Duodenal mucosa (tissue), 2 donors: ENCODE results near the gene SESN1.

Source experiments
- H3K27ac ChIP-seq: one replicate; pipeline ENCODE4 v1.7.0; 2013; ENCODE audit warnings: low read depth, low read length
- H3K27me3 ChIP-seq, 2 donors: one replicate each; pipeline ENCODE4 v1.7.0; 2013; ENCODE audit warnings: low read length in 2 of 2, control low read depth in 1 of 2; ENCODE audit not compliant: insufficient read depth in 2 of 2, control insufficient read depth in 1 of 2
- H3K36me3 ChIP-seq, 2 donors: one replicate each; pipeline ENCODE4 v1.7.0; 2013; ENCODE audit warnings: low read length in 2 of 2, control low read depth in 1 of 2; ENCODE audit not compliant: insufficient read depth in 2 of 2, control insufficient read depth in 1 of 2
- H3K4me1 ChIP-seq, 2 donors: one replicate each; pipeline ENCODE4 v1.7.0; 2013; ENCODE audit warnings: low read length in 2 of 2, control low read depth in 1 of 2; ENCODE audit not compliant: insufficient read depth in 2 of 2, control insufficient read depth in 1 of 2
- H3K4me3 ChIP-seq, 2 donors: one replicate each; pipeline ENCODE4 v1.7.0; 2013; ENCODE audit warnings: low read length in 2 of 2, low read depth in 1 of 2
- H3K9ac ChIP-seq, 2 donors: one replicate each; pipeline ENCODE4 v1.7.0; 2013; ENCODE audit warnings: low read length in 2 of 2, low read depth in 1 of 2
- H3K9me3 ChIP-seq, 2 donors: one replicate each; pipeline ENCODE4 v1.7.0; 2013; ENCODE audit warnings: low read length in 2 of 2, control low read depth in 1 of 2; ENCODE audit not compliant: control insufficient read depth in 1 of 2

Gene SESN1

DNA sequence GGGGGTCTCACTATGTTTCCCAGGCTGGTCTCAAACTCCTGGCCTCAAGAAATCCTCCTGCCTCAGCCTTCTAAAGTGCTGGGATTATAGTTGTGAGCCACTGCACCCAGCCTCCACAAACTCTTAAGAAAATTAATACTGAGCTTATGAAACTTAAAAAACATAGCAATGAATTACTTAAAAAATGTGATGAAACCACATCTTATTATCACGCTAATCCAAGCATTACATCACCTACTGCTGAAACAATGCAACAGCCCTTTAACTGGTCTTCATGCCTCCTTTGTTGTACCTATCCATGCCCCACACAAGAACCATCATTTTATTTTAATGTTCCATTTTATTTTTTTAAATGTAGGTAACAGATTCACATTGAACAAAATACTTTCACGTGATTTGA lies 24.9 kb downstream of the SESN1 start:
- no peak overlapping the region for H3K27ac ChIP-seq
- no peaks in the 10 kb centered on the region for H3K27me3 ChIP-seq
- H3K9ac ChIP-seq = no peak overlapping the region
- no peaks in the 10 kb centered on the region for H3K36me3 ChIP-seq
- peaks cover 20 to 27% of the 10 kb centered on the region in 2 donors for H3K4me1 ChIP-seq
- no peaks in the 10 kb centered on the region for H3K9me3 ChIP-seq
- H3K4me3 ChIP-seq = no peak overlapping the region

DNA sequence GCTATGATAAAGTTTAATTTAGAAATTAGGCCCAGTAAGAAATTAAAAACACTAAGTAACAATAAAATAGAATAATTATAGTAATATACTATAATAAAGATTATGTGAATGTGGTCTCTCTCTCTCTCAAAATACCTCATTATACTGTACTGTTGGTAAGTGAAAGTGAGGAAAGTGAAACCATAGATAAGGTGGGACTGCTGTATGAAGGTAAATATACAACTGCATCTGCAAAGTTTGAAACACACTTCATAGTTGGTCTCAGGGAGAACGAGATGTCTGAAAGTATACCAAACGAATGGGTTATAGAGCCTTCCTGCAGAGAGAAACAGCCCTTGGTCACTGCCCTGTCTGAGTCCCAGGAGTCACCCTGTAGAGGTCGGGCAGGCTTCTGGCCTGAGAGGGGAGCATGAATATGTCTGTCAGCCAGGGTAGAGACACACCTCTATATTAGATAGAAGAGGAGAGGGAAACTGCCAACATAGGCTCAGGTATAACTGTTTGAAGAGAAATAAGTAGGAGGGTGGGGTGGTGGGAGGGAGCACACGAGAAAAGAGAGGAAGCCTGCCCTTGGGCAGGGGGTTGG lies 31.8 kb downstream of the SESN1 start:
- Histone ChIP-seq H3K9ac (no peak overlapping the region), H3K9me3 (no peaks in the 10 kb centered on the region), H3K27ac (no peak overlapping the region), H3K4me3 (no peak overlapping the region), H3K27me3 (no peaks in the 10 kb centered on the region), H3K36me3 (no peaks in the 10 kb centered on the region), H3K4me1 (peaks cover 12 to 18% of the 10 kb centered on the region in 2 donors)

DNA sequence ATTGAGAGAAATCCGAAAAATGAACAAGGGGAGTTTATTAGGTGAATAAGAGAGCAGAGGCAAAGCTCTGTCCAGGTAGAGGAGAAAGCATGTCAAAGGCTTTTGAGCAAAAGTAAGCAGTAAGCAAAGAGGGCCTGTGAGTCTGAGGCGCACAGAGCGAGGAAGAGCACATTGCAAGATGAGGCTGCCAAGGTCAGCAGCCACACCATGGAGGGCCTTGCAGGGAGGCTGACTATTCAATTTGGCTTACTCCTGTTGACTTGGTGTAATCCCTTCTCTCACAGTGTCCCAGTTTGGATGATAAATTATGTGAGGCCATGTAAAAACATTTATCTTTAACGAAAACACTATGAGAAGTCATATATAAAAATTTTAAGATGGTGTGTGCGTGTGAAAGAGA lies 32.4 kb downstream of the SESN1 start:
- H3K36me3 ChIP-seq = no peaks in the 10 kb centered on the region
- H3K4me3 ChIP-seq = no peak overlapping the region
- H3K9ac ChIP-seq = no peak overlapping the region
- H3K9me3 ChIP-seq = no peaks in the 10 kb centered on the region
- no peaks in the 10 kb centered on the region for H3K27me3 ChIP-seq
- peaks cover 12 to 18% of the 10 kb centered on the region in 2 donors for H3K4me1 ChIP-seq
- H3K27ac ChIP-seq = no peak overlapping the region

DNA sequence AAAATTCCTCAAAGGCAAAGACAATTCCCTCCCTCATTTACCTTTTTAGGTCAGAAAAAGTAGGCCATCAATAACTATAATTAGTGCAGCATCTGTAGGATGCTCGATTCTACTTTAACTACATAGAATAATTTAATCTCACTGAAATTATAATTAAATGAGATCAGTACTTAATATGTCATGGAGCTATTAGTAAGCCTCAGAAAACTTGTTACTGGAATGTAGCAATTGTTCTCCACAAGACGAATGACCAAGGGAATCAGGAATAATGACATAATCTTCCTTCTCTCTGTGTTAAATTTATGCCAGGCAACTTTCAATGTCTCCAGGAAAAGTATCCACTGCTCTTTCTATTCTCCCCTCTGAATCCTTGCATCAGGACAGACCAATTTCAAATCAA lies 34.1 kb downstream of the SESN1 start:
- Histone ChIP-seq H3K36me3 (no peaks in the 10 kb centered on the region), H3K9me3 (no peaks in the 10 kb centered on the region), H3K4me1 (peaks cover 12 to 18% of the 10 kb centered on the region in 2 donors), H3K9ac (no peak overlapping the region), H3K27me3 (no peaks in the 10 kb centered on the region), H3K4me3 (no peak overlapping the region), H3K27ac (no peak overlapping the region)

DNA sequence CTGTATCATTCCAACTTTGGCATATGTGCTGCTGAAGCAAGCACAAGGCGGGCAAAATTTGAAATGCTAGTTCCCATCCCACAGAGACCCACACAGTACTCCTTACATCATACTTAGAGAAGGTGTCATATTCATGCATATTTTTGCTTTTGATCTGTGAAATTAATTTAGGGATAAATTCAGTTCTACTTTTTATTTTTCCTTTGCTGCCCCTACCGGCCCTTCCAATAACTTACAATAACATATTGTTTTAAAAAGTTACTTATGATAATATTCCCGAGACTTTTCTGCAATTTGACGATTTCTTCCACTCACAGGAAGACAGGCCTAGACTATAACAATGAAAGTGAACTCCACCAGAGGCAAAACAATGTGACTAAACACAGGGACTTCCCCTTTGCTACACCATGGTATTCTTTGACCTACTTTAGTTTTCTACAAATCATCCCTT lies 35.0 kb downstream of the SESN1 start:
- no peaks in the 10 kb centered on the region for H3K27me3 ChIP-seq
- no peak overlapping the region for H3K27ac ChIP-seq
- no peaks in the 10 kb centered on the region for H3K9me3 ChIP-seq
- no peak overlapping the region for H3K4me3 ChIP-seq
- no peak overlapping the region for H3K9ac ChIP-seq
- H3K36me3 ChIP-seq = no peaks in the 10 kb centered on the region
- H3K4me1 ChIP-seq = peaks cover 12 to 18% of the 10 kb centered on the region in 2 donors

DNA sequence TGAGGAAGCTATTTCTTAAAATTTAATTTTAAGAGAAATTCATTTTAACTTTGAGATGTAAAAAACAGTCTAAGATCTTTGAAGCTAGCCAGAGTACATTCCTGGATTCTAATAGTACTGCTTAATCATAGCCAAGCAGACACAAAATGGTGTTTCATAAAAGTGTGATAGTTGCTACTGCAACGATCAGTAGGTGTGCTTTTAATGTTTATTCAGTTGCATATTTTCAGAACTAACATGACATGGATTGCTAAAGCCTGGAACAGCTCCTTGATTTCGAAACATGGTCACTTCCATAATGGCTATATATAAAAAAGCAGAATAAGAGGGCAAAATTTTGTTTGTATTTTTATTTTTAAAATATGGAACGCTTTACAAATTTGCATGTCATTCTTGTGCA lies 35.5 kb downstream of the SESN1 start:
- Histone ChIP-seq H3K9ac (no peak overlapping the region), H3K27ac (no peak overlapping the region)

DNA sequence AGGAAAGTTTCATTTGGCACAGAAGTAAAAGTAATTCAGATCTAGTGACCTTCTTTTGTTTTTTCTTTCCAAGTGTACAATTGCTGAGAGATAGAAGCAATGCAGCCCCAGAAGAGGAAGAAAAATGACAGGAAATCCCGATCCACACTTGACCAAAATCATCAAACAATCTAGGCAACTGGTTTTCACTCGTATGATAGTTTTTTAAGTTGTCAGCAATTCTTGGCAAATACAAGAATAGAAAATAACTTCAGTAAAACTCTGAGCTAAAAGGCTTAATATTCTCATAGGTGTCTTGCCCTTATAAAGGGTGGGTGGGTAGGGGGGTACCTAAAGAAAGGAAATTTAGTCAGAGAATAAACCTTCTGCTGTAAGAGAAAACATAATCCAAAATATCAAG lies 36.0 kb downstream of the SESN1 start:
- Histone ChIP-seq H3K27me3 (no peaks in the 10 kb centered on the region), H3K9ac (no peak overlapping the region), H3K27ac (no peak overlapping the region), H3K9me3 (no peaks in the 10 kb centered on the region), H3K4me1 (peaks cover 12 to 18% of the 10 kb centered on the region in 2 donors), H3K36me3 (no peaks in the 10 kb centered on the region), H3K4me3 (no peak overlapping the region)

More for the DNA sequence above, 35.5 kb downstream of the SESN1 start:
- Histone ChIP-seq H3K36me3 (no peaks in the 10 kb centered on the region), H3K27me3 (no peaks in the 10 kb centered on the region), H3K4me3 (no peak overlapping the region), H3K9me3 (no peaks in the 10 kb centered on the region), H3K4me1 (peaks cover 12 to 18% of the 10 kb centered on the region in 2 donors)

DNA sequence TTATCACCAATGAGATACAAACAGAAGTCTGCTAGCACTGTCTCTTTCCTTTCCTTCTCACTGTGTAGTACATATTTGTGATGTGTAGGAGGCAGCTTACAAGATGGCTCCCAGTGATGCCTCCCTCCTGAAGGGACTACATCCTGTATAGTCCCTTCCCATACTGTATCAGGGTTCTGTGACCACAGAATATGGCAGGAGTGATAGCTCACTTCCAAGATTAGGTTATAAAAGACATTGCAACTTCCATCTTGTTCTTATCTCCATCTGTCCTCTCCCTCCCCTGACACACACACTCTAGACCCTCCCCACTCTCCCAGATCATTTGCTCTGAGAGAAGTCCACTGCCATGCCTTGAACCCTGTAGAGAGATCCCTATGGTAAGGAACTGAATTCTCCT lies 38.0 kb downstream of the SESN1 start:
- Histone ChIP-seq H3K9ac (no peak overlapping the region), H3K27ac (no peak overlapping the region), H3K4me3 (no peak overlapping the region), H3K27me3 (no peaks in the 10 kb centered on the region), H3K9me3 (no peaks in the 10 kb centered on the region), H3K4me1 (peaks cover 12 to 18% of the 10 kb centered on the region in 2 donors), H3K36me3 (no peaks in the 10 kb centered on the region)

DNA sequence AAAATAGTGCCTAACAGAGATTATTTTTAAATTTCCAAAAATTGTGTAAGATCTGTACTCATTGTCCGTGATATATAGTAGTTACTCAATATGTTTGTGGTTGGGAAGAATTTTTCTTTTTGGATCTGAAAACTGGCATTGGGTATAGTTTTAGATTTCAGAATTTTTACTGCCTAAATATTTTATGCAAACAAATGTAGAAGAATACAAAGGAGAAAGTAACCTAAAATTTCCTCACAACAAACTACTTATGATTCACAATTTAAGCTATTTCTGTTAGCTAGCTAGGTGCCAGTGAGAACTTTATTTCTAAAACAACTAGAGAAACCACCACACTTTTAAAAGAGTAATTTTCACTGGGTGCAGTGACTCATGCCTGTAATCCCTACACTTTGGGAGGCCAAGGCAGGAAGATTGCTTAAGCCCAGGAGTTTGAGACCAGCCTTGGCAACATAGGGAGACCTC lies 38.8 kb downstream of the SESN1 start:
- H3K4me1 ChIP-seq = peaks cover 12 to 18% of the 10 kb centered on the region in 2 donors
- H3K9ac ChIP-seq = no peak overlapping the region
- H3K4me3 ChIP-seq = no peak overlapping the region
- H3K9me3 ChIP-seq = no peaks in the 10 kb centered on the region
- no peak overlapping the region for H3K27ac ChIP-seq
- H3K27me3 ChIP-seq = no peaks in the 10 kb centered on the region
- H3K36me3 ChIP-seq = no peaks in the 10 kb centered on the region

DNA sequence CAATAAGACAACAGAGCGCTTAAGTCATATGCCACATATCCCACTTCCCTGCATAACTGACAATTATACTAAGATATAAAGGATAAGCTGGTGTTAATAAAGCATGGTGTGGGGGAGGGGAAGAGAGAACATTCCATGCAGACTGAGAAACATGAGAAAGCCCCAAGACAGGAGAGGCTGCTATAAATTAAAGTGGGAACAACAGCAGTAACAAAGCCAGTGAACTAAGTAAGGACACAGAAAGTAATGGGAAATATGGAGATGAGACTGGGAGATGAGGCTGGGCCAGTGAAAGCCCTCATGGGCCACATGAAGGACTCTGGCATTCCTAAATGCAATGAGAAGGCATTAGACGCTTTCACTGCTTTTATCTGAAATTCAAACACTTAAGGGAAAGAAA lies 41.3 kb downstream of the SESN1 start:
- H3K4me1 ChIP-seq = peaks cover 0 to 11% of the 10 kb centered on the region in 2 donors

More for the DNA sequence above, 41.3 kb downstream of the SESN1 start:
- no peak overlapping the region for H3K9ac ChIP-seq
- no peaks in the 10 kb centered on the region for H3K27me3 ChIP-seq
- no peak overlapping the region for H3K27ac ChIP-seq
- no peaks in the 10 kb centered on the region for H3K36me3 ChIP-seq
- no peaks in the 10 kb centered on the region for H3K9me3 ChIP-seq
- H3K4me3 ChIP-seq = no peak overlapping the region
